HL-60/S4 treated with retinoic acid at 250 ng/mL for 4 days and 3 days (cell line): ENCODE measurements around the gene SMIM3.
"Not testable (repeated sequence)": the region's sequence is repeated elsewhere in the genome, so short reads cannot be mapped to it uniquely, and the experiment has no call there.

Experiments
- in situ Hi-C: fragments of 300-500 bp; cut with MboI; formaldehyde crosslinking; loops from 2 replicates; pipeline ENCODE4 v1.7.0; 2022; ENCODE audit warnings: low sequenced_read_pairs

The SMIM3 gene

DNA sequence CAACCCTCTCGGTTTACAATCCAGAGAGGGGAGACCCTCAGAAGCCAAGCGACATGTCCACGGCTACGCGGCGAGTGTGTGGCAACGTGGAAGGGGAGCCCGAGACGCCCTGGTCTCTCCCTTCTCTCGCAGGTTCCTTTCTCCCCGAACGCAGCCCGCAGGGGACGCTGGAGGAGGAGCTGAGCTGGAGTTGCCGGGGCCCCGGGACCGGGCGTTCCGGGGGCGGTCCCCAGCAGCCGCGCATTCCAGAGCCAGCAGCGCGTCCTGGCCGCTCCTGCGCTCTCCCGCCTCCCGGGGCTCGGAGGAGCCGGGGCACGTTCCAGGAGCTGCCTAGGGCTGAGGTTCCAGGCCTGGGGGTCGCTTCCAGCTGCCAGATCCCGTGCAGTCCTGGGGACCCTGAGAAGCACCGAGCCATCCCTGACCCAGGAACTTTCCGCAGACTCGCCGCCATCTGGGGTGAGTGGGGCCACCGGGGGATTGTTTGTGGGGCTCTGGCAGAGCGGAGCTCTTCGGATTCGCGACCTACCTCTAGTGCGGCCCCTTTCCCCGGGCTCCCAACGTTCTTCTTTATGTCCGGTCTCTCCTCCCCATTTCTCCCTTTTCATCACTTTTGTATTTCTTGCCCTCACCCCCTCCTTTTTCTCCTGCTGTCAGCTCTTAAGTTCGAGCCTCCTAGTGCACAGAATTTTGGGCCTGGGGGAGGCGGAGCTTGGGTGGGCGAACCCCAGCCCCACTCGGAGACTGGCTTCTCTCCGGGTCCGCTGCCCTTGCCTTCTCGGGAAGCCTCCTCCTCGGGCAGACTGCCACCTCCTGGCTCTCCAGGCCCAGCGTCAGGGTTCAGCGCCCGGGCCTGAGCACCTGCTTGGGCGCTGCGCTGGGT lies at the start of gene SMIM3:
Gene SMIM3, plus strand, starts transcription at position 241 of the 880 bp plus-strand sequence. CDS start 16,684 bp downstream, outside the sequence.
- in situ Hi-C loops = no loop called here

DNA sequence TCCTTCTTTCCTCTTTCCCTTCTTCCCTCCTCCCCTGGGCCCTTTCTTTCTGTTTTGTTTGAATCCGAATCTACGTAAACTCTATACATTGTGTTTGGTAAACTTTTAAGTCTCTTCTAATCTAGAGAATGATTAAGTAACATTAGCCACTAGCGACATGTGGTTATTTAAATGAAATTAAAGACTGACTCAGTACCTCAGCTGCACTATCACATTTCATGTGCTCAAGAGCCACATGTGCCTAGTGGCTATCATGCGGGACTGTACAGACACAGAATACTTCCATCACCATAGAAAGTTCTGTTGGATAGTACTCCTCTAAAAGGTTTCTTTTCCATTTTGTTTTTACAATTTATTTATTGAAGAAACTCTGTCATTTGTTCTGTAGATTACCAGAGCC lies 48.7 kb upstream of the SMIM3 start:
- in situ Hi-C loops = no loop called here

GRCh38 chr5:150731669-150732242 lies 46.8 kb upstream of the SMIM3 start:
- in situ Hi-C loops = no loop called here

DNA sequence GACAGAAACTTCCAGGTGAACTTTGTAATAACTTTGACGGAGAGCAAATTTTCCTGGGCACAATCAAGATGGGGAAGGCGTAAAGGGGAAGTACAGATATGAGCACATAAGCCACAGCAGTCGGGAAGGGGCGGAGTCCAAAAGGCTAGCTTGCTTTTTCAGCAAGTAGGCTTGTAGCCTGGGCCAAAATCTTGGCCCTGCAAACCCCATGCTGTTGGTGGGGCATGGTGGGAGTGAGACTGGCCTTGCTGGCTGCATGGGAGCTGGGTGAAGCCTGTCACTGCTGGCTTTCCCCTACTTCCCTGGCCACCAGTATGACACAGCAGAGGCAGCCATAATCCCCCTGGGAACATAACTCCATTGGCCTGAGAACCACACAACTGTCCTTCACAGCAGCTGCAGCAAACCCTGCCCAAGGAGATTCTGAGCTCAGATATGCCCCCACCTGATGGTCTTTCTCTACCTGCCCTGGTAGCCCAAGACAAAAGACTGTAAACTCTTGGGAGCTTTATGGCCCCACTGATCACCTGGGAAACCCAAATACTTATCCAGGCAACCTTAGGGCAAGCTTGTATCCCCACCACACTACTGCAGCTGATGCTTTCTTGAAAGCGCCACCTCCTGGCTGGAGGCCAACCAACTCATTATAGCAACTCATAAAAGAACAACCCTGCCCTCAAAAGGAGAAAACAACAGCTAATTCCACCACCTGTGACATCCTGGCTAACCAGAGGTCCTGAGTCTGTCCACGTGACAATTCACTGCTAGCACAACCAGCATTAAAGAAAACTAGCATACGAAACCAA lies 43.8 kb upstream of the SMIM3 start:
- in situ Hi-C loops = no loop called here

DNA sequence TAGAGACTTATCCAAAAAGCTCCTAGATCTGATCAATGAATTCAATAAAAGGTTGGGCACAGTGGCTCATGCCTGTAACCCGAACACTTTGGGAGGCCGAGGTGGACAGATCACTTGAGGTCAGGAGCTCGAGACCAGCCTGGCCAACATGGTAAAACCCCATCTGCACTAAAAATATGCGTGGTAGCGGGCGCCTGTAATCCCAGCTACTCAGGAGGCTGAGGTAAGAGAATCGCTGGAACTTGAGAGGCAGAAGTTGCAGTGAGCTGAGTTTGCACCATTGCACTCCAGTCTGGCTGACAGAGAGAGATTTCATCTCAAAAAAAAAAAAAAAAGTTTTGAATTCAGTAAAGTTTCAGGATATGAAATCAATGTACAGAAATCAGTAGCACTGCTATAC lies 39.7 kb upstream of the SMIM3 start:
- in situ Hi-C loops = no loop called here

DNA sequence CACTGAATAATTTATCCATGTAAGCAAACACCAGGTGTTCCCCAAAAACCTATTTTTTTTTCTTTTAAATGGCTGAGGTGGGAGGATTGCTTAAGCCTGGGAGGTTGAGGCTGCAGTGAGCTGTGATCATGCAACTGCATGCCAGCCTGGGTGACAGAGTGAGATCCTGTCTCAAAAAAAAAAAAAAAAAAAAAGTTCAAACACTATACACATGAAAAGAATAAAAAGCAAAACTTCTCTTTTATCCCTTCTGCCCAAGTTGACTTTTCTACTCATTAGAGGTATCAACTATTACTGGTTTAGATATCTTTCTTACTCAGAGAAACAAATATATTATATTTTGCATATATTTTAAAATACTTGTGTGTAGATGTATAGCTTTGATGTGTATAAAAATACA lies 37.6 kb upstream of the SMIM3 start:
- in situ Hi-C loops = no loop called here

- in situ Hi-C loops = not testable (repeated sequence)
Observed at GRCh38 chr5:150742455-150743141, 36.0 kb upstream of the SMIM3 start.

GRCh38 chr5:150743142-150743488 lies 35.4 kb upstream of the SMIM3 start:
- in situ Hi-C loops = not testable (repeated sequence)

- in situ Hi-C loops = no loop called here
Observed at GRCh38 chr5:150750469-150750868, 28.1 kb upstream of the SMIM3 start.

DNA sequence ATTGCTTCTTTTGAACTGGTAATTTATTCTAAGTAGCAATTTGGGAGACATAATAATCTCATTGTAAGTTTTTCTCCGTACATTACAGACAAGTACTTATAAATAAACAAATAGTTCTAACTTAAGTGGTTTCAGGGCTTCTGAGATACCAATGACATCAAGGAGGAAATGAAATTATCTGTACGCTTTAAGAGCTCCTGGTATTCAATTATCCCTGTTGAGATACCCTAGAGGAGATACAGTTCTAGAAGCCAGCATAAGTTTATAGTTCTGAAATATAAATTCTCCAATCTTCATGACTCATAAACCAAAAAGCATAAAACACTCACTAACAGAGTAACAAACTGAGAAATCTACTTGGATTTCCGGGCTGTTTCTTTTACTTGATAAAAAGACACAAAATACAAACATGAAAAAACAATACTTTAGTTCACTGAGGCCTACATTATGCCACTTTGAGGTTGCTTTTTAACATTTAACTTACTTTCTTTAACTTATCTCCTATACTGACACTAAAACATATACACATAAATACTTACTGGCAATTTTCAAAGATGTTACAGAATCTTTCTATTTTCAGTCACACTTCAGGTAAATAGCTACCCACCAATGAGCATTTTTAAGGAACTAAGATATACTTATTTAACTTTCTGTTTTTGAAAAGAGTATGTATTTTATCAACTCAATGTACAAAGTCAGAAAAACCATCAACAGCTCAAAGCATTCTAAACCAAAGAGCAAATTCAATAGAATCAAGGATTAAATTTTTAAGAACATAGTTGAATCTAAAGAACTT lies 27.3 kb upstream of the SMIM3 start:
- in situ Hi-C loops = no loop called here

DNA sequence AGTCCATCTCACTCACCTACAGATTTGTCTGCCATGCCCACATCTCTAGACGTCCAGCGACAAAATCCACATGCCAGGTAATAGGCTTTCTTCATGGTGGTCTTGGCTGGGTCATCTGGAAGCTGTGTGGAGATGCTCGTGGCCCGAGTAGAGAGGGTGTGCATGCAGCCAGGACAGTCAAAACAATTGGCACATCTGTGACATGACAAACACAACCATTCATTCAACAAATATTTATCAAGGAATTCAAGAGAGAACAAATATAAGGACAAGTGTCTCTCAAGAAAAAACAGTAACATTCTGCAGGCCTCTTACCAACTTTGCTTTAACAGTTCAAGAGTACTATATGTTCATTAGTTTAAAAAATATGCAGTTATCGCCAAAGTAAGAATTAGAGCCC lies 25.1 kb upstream of the SMIM3 start:
- in situ Hi-C loops = no loop called here

- in situ Hi-C loops = no loop called here
Observed at GRCh38 chr5:150753863-150754262, 24.7 kb upstream of the SMIM3 start.

DNA sequence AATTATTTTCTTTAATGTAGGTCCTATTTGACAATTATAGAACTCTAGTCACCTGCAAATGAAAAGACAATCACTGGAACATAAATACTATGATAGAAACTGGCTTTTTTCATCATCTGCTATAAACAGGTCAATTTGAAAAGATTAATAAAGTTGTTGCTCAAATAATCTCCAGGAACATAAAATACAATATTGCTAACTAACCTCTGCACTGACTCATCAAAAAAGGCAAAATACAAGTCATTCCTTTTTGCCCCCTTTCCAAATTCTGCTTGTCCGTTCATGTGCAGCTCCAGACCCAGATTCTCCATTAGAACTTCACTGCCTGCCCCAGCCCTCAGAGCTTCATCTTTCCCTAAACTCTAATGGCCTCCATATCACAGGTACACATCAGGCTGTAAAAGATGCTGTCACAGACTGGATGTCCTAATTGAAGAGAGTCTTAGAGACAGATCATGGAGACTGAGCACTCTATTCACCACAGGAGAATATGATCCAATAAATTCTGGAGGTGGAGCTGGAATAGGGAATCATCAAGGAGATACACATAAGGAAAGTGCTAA lies 21.4 kb upstream of the SMIM3 start:
- in situ Hi-C loops = no loop called here

- in situ Hi-C loops = no loop called here
Observed at GRCh38 chr5:150758203-150758530, 20.4 kb upstream of the SMIM3 start.

DNA sequence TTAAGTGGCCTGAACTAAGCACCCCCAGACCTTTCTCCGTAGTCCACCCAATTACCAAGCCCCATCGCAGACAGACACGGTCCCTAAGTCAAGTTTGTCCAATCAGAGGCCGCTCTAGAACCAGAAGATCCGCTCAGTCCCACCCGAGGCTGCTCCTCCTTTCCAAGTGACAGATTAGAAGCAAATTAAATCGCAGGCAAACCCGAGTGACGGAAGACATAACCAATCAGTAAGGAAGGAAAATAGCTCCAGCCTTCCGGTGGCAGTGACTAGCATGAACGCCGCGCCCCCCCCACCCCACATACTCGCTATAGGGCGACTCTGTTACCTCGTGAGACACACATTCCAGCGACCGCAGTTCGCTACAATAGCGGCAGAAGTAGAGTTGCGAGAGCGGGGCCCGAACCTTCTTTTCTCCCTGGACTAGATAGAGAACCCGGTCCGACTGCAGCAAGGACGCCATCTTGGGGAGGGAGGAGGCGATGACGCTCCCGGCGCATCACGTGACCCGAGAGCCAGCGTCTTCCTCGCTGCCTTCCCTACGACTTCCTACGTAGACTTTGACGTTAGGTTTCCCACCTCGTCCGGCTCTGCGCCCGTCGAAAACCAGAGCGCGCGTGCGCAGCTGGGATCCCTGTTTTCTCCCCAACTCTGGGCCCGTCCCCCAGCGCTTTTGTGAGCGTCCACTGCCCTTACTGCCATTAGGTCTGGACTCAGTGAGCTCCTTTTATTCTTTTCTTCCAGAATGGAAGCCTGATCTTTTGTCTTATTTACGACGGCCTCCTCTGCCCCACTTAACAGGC lies 19.8 kb upstream of the SMIM3 start, which contains the start of gene DCTN4:
Gene DCTN4, minus strand, starts transcription at position 487 of the 803 bp plus-strand sequence. Its CDS starts 24 bp downstream, at position 463.
- in situ Hi-C loops = no loop called here

GRCh38 chr5:150759334-150759583 lies 19.3 kb upstream of the SMIM3 start:
- in situ Hi-C loops = no loop called here

- in situ Hi-C loops = no loop called here
Observed at GRCh38 chr5:150762211-150762610, 16.3 kb upstream of the SMIM3 start.

DNA sequence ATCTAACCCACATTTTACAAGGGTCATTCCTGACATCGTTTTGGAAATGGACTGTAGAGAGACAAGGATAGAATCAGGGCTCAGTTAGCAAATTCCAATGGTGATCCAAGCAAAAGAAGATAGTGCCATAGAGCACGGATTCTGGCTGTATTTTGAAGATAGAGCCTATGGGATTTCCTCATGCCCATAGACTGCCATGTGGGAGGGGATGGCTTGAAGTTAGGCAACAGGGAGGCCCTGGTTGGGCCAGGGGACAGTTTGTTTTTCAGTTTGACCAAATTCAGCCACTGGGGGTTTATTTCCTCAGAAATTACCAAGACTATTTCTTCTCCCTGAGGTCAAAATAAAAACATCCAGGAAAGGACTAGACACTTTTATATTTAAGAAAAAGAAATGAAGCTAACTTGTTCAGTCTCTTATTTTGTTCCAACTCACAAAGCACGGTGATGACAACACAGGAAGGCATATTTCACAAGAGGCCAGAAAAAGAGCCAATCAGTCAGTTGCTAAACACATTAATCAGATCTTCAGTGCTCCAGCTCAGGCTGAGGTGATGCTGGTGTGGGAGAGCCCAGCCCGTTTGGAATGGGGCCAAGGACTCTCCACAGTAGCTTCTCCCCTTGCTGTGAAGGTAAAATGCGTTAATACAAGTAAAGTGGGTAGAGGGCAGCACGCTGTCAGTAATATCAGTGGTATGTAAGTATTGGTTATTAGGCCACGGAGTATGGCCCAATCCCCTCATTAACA lies 15.4 kb upstream of the SMIM3 start:
- in situ Hi-C loops = no loop called here

GRCh38 chr5:150764530-150764929 lies 14.0 kb upstream of the SMIM3 start:
- in situ Hi-C loops = no loop called here
